Measurements from ENCODE around the gene SH3GLB2.
A peak's percentile ranks its signal among the peaks of the same experiment; 100 is the strongest.

SH3GLB2 gene

DNA sequence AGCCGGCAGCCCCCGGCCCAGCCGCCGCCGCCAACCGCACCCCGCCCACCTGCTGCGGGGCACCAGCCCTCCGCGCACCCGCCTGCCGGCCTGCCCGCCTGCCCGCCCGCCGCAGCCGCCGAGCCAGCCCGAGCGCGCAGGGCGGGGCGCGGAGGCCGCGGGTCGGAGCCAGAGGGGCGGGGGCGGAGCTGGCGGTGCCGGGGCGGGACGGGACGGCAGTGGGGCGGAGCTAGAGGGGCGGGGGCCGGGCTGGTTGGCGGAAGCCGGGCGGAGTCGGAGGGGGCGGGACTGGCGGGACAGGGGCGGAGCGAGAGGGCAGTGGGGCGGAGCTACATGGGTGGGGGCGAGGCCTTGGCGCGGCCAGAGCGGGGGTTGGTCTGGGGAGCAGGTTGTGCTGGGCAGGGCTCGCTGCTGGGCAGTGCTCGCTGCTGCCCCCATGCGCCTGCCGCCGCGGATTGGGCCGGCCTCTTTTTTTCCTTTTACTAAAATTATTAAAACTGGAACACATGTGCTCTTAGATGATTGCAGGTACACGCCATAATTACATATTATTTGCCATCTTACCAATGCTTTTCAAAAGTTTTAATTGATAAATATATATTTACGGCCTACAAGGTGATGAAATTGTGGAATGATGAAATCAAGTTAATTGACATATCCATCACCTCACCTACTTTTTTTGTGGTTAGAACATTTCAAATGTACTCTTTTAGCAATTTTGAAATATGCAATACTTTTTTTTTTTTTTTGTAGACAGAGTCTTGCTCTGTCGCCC, at the start of gene SH3GLB2:
TSS of gene SH3GLB2 (minus strand) at position 140 of the 775 bp plus-strand sequence. CDS start 177 bp downstream, outside the sequence.
- DNase-seq = peak; percentile 53 to 100 (median 97)

DNA sequence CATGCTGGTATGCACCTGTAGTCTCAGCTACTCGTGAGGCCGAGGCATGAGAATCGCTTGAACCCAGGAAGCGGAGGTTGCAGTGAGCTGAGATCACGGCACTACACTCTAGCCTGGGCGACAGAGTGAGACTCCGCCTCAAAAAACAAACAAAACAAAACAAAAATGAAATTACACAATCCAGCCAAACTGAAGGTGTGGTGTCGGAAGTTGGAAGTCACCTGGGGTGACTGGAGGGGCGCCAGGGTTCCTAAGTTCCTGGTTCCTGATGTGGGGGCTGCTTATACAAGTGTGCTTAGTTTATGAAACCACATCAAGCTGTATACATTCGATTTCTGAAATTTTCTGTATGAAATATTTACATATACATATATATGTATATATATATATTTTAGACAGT, 49.1 kb upstream of the SH3GLB2 start:
- DNase-seq = no peak

DNA sequence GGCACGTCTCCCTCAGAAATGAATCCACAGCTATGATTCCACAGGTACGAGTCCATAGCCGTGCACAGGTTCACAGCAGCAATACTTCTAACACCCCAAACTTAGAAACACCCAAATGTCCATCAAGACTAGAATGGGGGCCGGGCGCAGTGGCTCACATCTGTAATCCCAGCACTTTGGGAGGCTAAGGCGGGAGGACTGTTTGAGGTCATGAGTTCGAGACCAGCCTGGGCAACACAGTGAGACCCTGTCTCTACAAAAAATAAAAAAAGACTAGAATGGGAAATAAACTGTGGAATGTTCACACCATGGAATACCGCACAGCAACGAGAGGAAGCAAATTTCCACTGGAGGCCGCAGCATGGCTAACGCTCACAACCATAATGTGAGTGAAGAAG, 48.5 kb upstream of the SH3GLB2 start:
- DNase-seq = no peak

DNA sequence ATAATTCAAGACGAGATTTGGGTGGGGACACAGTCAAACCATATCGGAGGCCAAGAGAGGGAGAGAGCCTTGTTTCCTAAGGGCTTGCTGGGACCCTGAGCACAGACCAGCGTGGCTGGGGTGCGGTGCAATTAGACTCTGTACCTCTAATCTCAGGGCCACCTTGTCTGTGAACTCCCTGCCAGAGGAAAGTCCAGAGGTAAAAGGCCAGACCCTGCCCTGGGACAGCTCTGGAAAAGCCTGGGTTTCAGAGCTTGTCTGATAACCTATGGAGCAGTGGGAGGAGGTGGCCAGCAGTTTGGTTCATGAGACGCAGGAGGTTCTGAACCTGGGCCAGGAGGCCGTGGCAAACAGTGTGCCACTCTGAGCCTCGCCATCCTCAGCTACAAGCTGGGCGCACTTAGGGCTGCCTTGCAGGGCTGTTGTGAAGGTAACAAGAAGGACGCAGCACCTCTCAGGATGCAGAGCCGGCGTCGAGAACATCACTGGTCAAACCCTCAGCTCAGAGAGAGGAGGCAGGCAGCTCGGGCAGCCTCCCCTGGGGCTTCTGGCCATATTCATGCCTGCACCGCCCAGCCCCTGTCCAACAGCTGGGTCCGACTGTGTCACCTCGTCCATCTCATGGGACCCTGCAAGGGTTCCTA, 48.0 kb upstream of the SH3GLB2 start:
- no peak for DNase-seq

DNA sequence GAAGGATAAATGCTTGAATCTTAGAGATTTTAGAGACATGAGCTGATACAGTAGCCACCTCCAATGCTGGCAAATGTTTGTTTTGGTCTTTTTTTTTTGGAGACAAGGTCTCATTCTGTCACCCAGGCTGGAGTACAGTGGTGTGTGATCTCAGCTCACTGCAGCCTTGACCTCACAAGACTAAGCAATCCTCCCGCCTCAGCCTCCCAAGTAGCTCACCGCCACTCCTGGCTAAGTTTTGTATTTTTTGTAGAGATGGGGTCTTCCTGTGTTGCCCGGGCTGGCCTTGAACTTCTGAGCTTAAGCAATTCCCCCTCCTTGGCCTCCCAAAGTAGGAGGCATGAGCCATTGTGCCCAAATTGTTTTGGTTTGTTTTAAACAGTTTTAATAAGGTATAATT, 46.0 kb upstream of the SH3GLB2 start:
- DNase-seq = no peak

DNA sequence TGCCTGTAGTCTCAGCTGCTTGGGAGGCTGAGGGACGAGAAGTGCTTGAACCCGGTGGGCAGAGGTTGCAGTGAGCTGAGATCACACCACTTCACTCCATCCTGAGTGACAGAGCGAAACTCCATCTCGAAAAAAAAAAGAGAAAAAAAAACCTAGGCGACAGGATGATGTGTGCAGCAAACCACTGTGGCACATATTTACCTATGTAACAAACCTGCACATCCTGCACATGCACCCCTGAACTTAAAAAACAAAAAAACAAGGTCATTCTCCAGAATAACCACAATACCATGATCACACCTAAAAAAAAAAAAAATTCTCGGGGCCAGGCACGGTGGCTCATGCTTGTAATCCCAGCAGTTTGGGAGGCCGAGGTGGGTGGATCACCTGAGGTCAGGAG, 45.3 kb upstream of the SH3GLB2 start:
- no peak for DNase-seq

DNA sequence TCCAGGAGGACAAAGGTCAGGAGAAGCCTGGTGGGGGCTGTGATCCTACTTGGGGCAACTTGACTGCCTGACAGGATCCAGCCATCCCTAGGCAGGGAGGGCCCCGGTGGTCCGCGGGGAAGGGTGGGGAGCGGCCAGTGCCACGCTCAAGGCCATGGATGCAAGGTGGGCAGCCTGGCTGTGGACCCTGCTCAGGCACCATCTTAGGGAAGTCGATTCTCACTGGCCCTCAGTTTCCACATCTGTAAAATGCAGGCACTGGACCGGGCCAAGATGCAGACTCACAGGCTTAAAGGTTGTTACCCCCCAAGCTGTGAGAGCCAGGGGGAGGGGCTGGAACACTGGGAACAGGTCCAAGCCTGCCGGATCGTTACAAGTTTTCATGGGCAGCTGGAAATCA, 44.0 kb upstream of the SH3GLB2 start:
- no peak for DNase-seq

DNA sequence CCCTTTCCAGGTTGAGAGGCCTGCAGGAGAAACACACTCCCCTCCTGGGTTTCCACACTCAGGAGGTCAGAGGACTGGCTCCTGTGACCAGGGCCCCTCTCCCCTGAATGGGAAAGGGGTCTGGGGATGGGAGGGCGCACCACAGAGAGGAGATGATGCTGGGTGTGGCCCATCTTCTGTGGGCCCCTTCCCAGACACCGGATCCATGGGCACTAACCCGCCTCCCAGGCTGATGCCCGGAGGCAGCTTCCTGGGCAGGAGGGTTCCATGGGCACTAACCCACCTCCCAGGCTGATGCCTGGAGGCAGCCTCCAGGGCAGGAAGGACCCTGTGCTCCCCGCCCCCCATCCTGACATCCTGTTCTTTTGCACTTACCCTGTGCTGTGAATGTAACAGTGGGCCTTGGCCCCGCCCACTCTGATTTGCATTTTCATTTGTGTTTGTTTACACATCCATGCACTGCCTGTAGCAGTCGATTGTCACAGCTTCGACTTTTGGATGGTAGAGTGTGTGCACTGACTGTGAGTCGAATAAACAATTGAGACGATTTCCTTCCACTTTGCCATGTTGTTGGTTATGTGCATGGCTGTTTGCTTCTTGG, 43.5 kb upstream of the SH3GLB2 start:
- no peak for DNase-seq

DNA sequence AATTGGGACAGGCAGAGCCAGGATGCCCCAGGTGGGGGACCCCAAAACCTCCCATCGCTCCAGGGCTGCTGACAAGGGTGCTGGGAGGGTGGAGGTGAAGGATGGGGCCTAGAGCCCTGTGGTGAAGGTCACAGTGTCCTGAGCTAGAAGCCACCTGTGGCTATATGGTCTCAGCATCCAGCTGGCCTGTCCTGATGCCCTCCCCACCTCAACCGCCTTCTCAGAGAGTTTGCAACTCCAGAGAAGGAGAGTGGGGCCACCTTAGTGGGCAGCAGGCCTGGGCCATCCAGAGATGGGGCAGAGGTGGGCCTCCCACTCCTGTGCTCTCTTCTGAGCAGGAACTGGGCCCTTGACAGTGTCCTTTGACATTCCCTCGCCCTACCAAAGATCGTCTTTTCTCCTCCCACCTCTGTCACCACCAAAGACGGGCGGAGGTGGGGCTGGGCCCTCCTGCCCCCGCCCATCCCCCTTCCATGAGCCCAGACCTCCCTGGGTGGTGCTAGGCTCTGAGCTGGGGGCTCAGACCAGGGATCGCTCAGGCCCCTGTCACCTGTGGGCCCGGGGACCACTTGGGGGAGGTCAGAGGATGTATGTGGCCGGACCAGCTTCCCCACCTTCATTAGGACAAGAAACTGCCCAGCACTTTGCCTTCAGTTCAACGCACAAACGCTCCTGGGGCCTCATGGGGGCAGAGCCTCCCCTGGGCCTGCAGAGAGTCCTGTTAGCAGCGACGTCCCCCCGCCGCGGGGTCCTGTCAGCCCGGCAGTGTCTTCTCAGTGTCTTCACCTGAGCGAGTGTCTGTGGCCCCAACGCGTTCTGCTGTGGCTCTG, 42.8 kb upstream of the SH3GLB2 start:
- DNase-seq = no peak

DNA sequence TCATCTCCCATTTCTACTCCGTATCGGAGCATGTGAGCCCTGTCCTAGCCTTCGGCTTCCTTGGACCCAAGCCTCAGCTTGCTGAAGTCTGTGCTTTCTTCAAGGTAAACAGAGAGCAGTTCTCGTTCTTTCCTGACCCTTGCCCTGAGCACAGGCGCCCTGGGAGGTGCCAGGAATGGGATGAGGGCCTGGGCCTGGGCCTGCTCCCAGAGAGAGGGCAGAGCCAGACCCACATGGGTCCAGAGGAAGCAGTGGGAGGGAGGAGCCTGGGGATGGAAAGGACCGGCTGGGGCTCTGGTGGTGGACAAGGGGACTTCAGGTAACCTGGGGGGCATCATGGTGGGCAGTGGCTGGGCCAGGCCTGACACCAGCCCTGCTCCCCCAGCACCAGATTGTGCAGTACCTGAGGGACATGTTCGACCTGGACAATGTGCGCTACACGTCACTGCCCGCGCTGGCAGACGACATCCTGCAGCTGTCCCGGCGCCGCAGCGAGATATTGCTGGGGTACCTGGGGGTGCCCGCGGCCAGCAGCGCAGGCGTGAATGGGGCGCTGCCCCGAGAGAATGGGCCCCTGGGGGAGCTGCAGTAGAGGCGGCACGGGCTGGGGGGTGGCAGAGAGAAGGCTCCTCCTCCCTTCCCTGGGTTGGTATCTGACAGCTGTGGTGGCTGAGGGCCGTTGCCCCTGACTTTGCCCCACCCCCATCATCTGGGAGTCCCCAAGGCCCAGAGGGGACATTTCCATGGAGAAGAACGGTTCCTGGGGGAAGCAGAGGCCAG, 41.9 kb upstream of the SH3GLB2 start:
- DNase-seq = no peak

DNA sequence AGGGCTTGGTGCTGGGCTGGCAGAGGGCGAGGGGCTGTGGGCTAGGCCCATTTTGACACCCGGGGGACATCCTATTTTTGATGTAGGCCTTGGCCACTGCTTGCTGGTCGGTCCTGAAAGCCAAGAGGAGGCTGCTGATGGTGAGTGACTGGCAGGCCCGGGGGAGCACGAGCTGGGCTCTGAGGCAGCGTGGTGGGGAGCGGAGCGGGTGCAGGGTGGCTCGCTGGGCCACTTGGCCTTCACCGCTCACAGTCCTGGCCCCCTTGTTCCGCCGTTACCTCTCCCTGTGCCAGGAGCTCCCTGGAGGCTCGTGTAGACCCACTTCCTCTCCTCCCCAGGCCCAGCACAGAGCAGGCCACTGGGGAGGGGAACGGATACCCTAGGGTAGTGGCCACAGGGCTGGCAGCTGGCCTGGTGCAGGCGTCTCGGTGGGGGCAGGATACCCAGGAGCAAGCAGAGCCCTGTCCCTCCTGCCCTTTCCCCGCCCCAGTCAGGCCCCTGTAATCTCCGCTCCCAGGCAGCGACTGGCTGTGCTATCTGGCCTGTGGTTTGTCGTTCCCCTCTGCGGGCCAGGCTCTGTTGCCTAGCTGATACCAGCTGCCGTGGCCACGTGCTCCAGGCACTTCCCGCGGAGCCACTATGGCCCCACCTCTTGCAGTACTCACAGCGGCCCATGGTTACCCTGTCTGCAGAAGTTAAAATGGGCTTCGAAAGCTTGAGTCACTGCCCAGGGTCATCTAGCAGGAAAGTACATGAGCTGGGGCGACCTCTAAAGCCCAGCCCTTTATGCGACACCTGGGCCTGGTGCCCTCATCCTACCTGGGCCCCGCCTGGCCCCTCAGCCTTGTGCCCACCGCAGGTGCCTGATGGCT, 41.1 kb upstream of the SH3GLB2 start:
- DNase-seq = peak in 35 of 56 donors; percentile 1 to 55 (median 19)

DNA sequence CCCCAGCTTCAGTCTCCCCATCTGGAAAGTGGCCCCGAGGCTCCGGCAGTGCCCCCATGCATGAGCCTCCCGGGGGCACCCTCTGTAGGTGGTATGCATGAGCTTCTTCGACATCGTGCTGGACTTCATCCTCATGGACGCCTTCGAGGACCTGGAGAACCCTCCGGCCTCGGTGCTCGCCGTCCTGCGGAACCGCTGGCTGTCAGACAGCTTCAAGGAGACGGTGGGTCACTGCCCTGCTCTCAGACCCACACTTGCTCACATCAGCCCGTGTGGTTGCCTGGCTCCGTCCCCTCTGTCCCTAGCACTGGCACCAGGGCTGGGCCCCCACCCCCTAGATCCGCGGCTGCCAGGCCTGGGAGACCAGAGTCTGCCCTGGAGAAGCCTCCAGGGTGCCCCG, 40.0 kb upstream of the SH3GLB2 start:
- no peak for DNase-seq

DNA sequence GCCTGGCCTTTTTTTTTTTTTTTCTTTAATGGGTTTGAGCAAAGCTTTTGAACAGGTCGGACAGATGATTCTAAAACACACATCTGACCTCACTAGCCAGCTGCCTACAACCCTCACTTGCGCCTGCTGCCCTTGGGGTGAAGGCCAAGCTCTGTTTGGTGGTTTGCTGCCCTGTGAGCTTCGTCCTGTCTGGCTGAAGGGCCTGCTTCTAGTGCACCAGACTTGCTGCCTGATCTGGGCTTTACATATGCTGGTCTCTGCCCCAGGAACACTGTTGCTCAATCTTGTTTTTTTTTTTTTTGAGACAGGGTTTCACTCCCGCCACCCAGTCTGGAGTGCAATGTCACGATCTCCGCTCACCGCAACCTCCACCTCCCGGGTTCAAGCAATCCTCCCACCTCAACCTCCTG, 36.4 kb upstream of the SH3GLB2 start:
- DNase-seq = no peak

DNA sequence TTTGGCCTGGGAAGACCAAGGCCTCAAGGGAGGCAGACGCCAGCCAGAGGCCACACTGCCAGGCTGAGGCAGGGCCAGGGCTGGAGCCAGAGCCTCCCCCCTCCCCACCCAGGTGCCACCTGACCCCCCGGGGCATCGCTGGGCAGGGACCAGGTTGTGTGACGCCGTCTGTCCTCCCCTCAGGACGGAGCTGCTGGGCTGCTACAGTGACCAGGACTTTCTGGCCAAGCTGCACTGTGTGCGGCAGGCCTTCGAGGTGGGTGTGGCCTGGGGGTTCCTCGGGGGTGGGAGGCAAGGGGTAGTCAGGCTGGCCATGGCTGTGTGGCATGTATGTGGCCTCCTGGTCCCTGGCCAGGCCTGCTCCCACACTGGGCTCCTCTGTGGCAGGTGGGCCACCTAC, 34.9 kb upstream of the SH3GLB2 start:
- no peak for DNase-seq

DNA sequence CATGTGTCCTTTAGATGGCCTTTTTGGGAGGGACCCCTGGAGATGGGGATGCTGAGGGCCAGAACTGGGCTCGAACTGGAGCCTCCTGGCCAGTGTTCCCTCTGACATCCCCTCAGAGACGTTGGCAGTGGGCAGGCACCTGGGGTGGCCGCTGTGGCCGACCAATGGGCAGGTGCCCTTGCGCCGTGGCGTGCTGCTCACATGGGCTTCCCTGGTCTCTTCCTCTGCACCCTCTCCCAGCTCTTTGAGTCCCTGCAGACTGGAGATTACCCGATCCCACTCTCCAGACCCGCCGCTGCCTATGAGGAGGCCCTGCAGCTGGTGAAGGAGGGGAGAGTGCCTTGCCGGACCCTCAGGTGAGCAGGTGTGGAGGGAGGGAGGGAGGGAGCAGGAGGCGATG, 32.9 kb upstream of the SH3GLB2 start:
- DNase-seq = no peak

DNA sequence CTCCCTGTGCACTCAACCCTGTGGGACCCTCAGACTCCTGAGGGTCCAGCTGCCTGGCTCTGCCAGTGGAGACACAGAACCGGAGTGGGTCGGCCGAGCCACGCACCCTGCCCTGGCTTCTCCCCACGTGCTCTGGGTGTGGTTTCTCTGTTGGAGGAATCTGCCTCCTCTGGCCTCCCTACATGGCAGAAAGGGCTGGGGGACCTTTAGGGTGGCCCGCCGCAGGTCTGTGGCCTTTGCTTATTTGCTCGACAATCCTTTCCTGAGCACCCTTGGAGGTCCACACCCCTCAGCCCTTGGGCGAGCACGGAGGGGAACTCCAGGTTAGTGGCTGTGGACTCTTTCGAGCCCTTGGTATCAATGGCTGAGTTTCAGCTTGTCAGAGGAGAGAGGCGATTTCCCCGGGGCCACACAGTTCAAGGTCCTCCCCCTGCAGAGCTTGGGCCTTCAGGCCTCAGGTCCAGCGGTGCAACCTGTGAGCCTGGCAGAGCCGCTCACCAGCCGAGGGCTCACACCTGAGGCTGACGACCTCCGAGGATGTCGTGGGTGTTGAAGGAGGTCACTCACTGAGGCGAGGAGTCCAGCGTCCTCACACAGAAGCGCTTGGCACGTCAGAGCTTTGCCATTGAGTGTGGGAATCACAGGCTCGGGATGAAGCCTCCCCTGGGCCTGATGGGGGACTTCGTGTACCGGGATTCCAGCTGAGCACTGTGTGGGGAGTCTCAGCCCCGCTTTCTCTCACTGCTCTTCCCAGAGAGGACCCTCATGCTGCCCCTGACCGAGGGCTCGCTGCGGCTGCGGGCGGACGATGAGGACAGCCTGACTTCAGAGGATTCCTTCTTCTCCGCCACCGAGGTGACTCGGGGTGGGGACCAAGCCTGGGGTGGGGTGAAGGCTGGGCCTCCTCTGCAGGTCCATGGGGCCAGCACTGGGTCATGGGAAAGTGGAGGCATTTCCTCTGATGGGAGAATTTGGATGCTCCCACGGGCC, 32.0 kb upstream of the SH3GLB2 start:
- no peak for DNase-seq

DNA sequence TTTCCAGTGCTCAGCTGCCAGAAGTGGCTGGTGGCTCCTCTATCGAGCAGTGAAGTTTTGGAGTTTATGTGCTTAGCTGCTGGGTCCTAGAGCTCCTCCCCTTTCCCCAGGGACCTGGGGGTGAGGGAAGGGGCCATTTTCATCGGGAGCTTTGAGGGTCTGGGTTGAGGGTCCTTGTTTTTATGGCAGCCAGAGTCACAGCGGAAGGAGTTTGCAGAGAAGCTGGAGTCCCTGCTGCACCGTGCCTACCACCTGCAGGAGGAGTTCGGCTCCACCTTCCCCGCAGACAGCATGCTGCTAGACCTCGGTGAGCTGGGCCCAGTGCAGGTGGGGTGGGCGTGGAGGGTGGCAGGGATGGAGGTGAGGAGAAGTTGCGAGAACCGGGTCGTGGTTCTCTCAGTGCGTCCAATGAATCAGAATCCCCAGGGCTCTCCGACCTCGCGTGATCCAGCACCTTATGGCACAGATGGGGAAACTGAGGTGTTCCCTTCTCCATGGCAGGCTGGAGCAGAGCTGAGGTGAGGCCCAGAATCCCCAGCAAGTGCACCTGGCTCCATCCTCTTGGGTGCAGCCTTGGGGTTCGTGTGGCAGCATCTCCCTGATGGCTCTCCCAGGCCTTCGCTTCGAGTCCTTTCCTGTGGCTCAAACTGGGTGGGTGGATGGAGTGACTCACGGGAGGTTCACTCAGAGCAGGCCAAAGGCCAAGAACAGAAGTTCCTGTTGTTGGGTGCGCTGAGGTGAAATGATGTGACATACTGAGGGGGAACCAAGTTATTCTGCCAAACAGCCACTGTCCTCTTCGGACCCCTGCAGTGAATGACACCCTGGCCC, 31.0 kb upstream of the SH3GLB2 start:
- DNase-seq = no peak

All from nucleus accumbens (tissue), 56 donors.